K562 (cell line): ENCODE results near the gene CRAT. TPM values are rescaled to one million over a fixed set of nuclear protein-coding genes. Genes with fewer than 3 reads are reported as not detected.

ENCODE experiments used
- ATF7 ChIP-seq: fragments of 450-650 bp; IDR thresholded peaks from 2 replicates; pipeline ENCODE4 v1.7.1; 2014; ENCODE audit warnings: mild to moderate bottlenecking, moderate library complexity
- CHD2 ChIP-seq: IDR thresholded peaks from 2 replicates; pipeline ENCODE4 v1.6.1; 2011; ENCODE audit warnings: low read depth, low read length
- ELF4 ChIP-seq: fragments of 450-650 bp; formaldehyde crosslinking; IDR thresholded peaks from 2 replicates; pipeline ENCODE4 v1.4.0; 2022; ENCODE audit warnings: missing genetic modification characterization
- HDAC3 ChIP-seq: fragments of 450-650 bp; IDR thresholded peaks from 2 replicates; pipeline ENCODE4 v1.6.1; 2018; ENCODE audit warnings: borderline replicate concordance, mild to moderate bottlenecking, moderate library complexity; ENCODE audit not compliant: partially characterized antibody
- HDAC8 ChIP-seq: fragments of 450-650 bp; IDR thresholded peaks from 2 replicates; pipeline ENCODE4 v1.6.1; 2016; ENCODE audit warnings: mild to moderate bottlenecking, missing genetic modification characterization, moderate library complexity, missing compliant biosample characterization
- HOMEZ ChIP-seq: fragments of 250-450 bp; sonication (Bioruptor Pico); IDR thresholded peaks from 2 replicates; pipeline ENCODE4 v1.4.0; 2020; ENCODE audit warnings: mild to moderate bottlenecking, moderate library complexity
- MAX ChIP-seq: sonication (generic); formaldehyde crosslinking; IDR thresholded peaks from 2 replicates; pipeline ENCODE4 v1.9.0; 2022; ENCODE audit warnings: mild to moderate bottlenecking, missing genetic modification reagents
- MLLT1 ChIP-seq, 2 experiments: fragments of 450-650 bp; IDR thresholded peaks; 2 replicates each; pipeline ENCODE4 v1.6.1; 2016
- NCOR1 ChIP-seq: fragments of 450-650 bp; IDR thresholded peaks from 2 replicates; pipeline ENCODE4 v1.6.1; 2016; ENCODE audit warnings: mild to moderate bottlenecking, moderate library complexity
- PCBP2 ChIP-seq: fragments of 200-400 bp; formaldehyde crosslinking; IDR thresholded peaks from 2 replicates; pipeline ENCODE4 v1.6.1; 2018; ENCODE audit warnings: low read length, low read depth, mild to moderate bottlenecking, moderate library complexity; ENCODE audit not compliant: poor library complexity, severe bottlenecking
- PHB2 ChIP-seq: fragments of 450-650 bp; IDR thresholded peaks from 2 replicates; pipeline ENCODE4 v1.6.1; 2017; ENCODE audit warnings: low read depth
- RFX1 ChIP-seq: fragments of 450-650 bp; IDR thresholded peaks from 2 replicates; pipeline ENCODE4 v1.6.1; 2016; ENCODE audit warnings: mild to moderate bottlenecking, moderate library complexity
- TAF1 ChIP-seq: IDR thresholded peaks from 2 replicates; pipeline ENCODE4 v1.6.1; 2011; ENCODE audit warnings: mild to moderate bottlenecking, low read length, moderate library complexity; ENCODE audit not compliant: insufficient read depth, control insufficient read depth, severe bottlenecking; ENCODE audit errors: extremely low read depth
- TSHZ1 ChIP-seq: fragments of 250-450 bp; sonication (Bioruptor Pico); IDR thresholded peaks from 2 replicates; pipeline ENCODE4 v1.4.0; 2020; ENCODE audit warnings: mild to moderate bottlenecking, moderate library complexity
- VEZF1 ChIP-seq: fragments of 200-800 bp; sonication (Bioruptor generic); IDR thresholded peaks from 2 replicates; pipeline ENCODE4 v1.6.1; 2017; ENCODE audit warnings: missing genetic modification characterization, missing compliant biosample characterization
- ZNF518B ChIP-seq: fragments of 250-450 bp; sonication (Bioruptor Pico); IDR thresholded peaks from 2 replicates; pipeline ENCODE4 v1.5.0; 2021; ENCODE audit warnings: mild to moderate bottlenecking, moderate library complexity
- ZNF668 ChIP-seq: fragments of 250-450 bp; sonication (Bioruptor Pico); IDR thresholded peaks from 2 replicates; pipeline ENCODE4 v1.8.0; 2022; ENCODE audit warnings: mild to moderate bottlenecking, inconsistent platforms
- polyA plus RNA-seq, 8 experiments: library from polyadenylated mRNA; depleted of rRNA in 4 of 8; stranded (reverse) in 5 of 8; unstranded in 3 of 8; fragments of >200 nt; fragmentation: Nextera tagmentation in 2 of 8; fragmentation: Illumina TruSeq in 1 of 8; extraction: Ambion mirVana in 2 of 8; extraction: Trizol in 1 of 8; gene quantifications; 2 replicates each; pipeline versions ENCODE4 v1.2.1 to v1.2.3, GENCODE V29; 2011 to 2014; ENCODE audit warnings: inconsistent platforms in 1 of 8, missing spikeins in 1 of 8
- total RNA-seq, 7 experiments: library from RNA; depleted of rRNA in 6 of 7; stranded (reverse); fragments of >200 nt in 6 of 7; fragmentation: Illumina TruSeq in 2 of 7; extraction: Trizol in 2 of 7; gene quantifications; 2 replicates each; pipeline versions ENCODE4 v1.2.1 to v1.2.3, GENCODE V29; 2011 to 2021; ENCODE audit warnings: low replicate concordance in 1 of 7

CRAT gene
- total and polyA plus RNA-seq, 9 of the 15 experiments (the other 6 are each of a cell fraction or from before 2014, with no cell fraction given): 0.20 to 13.8 (median 5.4) TPM

- TF ChIP-seq HOMEZ (CRISPR knock-in tag) (no peak), ZNF518B (CRISPR knock-in tag) (no peak), HDAC8 (no peak), NCOR1 (no peak), RFX1 (no peak), TAF1 (peak; percentile 79), MLLT1 (IDR thresholded peaks at IDR 0.05) (peak in 1 of 2 experiments; percentile 49; a peak in 1 of 4 replicates), PHB2 (no peak), MAX (CRISPR knock-in tag) (no peak), HDAC3 (no peak), ZNF668 (CRISPR knock-in tag) (no peak), TSHZ1 (CRISPR knock-in tag) (no peak), CHD2 (peak; percentile 43; the same call in 1 of the 2 replicates), ATF7 (peak; percentile 62; the same call in 1 of the 2 replicates), VEZF1 (CRISPR knock-in tag) (peak; percentile 51), ELF4 (no peak), PCBP2 (no peak)
Observed at GRCh38 chr9:129139993-129140396, 29.4 kb upstream of the CRAT start (continued).
